Activated CD8-positive, alpha-beta memory T cell treated with anti-CD3 and anti-CD28 coated beads for 1 hour (primary cell): ENCODE measurements around the gene LHFPL2.
"Not testable (repeated sequence)": the region's sequence is repeated elsewhere in the genome, so short reads cannot be mapped to it uniquely, and the experiment has no call there.

Experiments used
- DNase-seq, 2 donors: peaks; one replicate each; pipeline ENCODE4 v3.0.0-alpha.2; 2020; ENCODE audit warnings: low read depth in 1 of 2; ENCODE audit errors: extremely low read depth in 1 of 2

Gene LHFPL2

DNA sequence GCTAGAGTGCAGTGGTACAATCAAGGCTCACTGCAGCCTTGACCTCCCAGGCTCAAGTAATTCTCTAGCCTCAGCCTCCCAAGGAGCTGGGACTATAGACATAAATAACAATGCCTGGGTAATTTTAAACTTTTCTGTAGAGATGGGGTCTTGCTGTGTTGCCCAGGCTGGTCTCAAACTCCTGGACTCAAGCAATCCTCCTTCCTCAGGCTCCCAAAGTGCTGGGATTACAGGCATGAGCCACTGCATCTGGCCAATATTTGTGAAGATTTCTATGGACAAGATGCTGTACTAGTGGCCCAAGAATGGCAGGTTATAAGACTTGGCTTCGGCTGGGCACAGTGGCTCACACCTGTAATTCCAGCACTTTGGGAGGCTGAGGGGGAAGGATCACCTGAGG lies 18.4 kb upstream of the LHFPL2 start:
- not testable (repeated sequence) for DNase-seq

- no peak for DNase-seq
Observed at GRCh38 chr5:78666041-78666444, 17.5 kb upstream of the LHFPL2 start.

- no peak for DNase-seq
Observed at GRCh38 chr5:78665534-78665933, 17.0 kb upstream of the LHFPL2 start.

DNA sequence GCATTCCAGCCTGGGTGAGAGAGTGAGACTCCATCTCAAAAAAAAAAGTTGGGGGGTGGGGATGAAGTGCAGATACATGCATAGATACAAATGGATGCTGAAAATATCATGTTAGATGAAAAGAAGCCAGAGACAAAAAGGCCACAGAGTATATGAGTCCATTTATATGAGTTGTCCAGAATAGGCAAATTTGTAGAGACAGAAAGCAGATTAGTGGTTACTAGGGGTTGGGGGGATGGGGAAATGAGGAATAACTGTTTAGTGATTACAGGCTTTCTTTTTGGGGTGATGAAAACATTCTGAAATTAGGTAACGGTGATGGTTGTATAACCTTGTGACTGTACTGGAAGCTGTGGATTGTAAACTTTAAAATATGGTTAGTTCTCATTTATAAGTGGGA lies 13.8 kb upstream of the LHFPL2 start:
- no peak for DNase-seq

DNA sequence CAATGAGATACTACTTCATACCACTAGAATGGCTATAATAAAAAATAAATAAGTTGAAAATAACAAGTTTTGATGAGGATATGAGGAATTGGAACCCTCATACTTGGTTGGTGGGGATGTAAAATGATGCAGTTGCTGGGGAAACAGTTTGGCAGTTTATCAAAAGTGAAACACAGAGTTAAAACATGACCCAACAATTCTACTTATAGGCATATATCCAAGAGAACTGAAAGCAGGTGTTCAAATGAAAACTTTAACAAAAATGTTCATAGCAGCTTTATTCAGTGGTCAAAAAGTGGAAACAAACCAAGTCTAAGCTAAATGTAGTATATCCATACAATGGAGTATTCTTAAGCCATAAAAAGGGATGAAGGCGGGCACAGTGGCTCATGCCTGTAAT lies 13.1 kb upstream of the LHFPL2 start:
- no peak for DNase-seq

- no peak for DNase-seq
Observed at GRCh38 chr5:78661044-78661443, 12.5 kb upstream of the LHFPL2 start.

GRCh38 chr5:78660401-78660800 lies 11.8 kb upstream of the LHFPL2 start:
- DNase-seq: no peak

DNA sequence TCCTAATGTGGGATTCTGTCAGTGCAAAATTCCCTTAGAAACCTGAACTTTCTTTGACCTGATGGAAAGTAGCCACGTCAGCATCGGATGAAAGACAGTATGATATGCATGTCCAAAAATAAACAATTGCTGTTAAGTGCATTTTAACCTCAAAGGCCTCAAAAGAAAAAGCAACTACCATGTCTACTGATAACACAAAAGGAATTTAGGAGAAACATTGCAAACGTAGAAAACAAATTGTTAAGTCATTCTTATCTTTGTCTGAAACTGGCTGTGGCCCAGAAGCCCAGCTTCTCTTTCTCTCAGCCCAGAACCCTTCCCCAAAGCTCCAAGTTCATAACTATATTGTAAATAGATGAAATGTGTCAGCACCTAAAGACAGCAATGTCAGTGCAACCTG lies 11.1 kb upstream of the LHFPL2 start:
- DNase-seq: no peak

- DNase-seq: no peak
Observed at GRCh38 chr5:78659114-78659513, 10.5 kb upstream of the LHFPL2 start.

DNA sequence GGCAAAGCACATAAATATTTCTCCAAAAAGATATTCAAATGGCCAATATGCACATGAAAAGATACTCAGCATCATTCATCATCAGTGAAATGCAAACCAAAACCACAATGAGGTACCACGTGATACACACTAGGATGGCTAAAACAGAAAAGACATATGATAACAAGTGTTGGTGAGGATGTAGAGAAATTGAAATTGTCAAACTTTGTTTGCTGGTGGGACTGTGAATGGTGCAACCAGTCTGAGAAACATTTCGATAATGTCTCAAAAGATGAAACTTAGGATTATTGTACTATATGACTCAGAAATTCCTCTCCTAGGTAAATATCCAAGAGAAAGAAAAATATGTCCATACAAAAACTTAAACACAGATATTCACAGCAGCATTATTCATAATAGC lies 8.6 kb upstream of the LHFPL2 start:
- DNase-seq: no peak

GRCh38 chr5:78655746-78656290 lies 7.2 kb upstream of the LHFPL2 start:
- no peak for DNase-seq

- DNase-seq: no peak
Observed at GRCh38 chr5:78654386-78654785, 5.8 kb upstream of the LHFPL2 start.

DNA sequence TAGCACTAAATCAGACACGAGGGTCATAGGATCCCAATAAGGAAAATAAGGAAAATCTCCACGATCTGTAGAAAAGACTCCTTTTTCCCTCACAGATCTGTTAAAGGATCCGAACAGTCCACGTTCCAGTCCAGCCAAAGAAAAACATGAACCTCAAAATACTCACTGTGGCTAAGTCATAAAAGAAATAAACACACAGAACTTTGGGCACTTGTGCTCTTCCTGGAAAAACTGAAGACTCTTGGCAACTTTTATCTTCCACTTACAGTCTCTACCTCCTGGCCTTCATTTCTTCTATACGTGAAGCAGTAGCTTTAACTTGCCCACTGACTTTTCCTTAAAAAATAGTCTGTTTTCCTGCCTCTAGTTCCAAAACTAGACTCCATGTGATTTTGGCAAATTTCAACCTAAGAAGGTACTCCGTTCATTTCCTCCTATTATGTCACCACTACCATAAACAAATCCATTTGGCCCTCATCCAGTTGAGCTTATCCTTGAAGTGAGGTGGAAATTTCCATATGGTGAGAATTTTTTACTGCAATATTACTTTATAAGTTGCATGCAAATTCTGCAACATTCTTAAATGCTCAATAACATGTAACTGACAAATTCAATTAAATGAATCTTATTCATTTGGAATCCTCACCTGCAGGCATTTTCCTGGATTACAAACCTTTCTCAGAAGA lies 5.3 kb upstream of the LHFPL2 start:
- no peak for DNase-seq

GRCh38 chr5:78653031-78653430 lies 4.5 kb upstream of the LHFPL2 start:
- no peak for DNase-seq

DNA sequence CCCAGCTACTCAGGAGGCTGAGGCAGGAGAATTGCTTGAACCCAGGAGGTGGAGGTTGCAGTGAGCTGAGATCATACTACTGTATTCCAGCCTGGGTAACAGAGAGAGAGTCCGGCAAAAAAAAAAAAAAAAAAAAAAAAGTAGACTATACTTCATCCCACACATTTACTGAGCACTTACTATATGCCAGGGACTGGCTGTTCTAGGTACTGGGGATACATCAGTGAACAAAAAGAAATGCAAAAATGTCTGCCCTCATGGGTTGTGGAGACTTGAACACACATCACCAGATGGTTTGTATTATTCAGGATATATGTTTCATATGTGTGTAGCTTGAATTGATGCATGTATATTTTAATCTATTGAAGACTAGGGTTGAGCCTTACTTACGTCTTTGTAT lies 2.9 kb upstream of the LHFPL2 start:
- DNase-seq: no peak

DNA sequence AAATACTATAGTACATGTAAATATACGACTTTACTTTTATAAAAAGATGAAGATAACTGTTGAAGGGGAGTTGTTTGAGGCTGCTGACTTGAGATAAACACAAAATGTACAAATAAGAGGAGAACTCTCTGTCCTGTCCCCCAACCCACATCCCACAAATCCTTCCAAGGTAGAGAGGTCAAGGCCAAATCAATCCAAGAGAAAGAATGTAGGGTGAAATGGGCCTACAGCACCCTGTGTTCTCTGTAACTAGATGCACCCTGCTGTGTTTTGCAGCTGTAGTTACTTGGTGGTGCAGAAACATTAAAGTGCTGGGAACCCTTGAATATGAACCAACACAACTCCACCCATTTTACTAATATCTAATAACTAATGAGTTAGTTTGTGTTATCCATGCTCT lies 2.0 kb upstream of the LHFPL2 start:
- no peak for DNase-seq

GRCh38 chr5:78649861-78650496 lies 1.4 kb upstream of the LHFPL2 start:
- no peak for DNase-seq

GRCh38 chr5:78649211-78649695 lies 681 bp upstream of the LHFPL2 start:
- no peak for DNase-seq

DNA sequence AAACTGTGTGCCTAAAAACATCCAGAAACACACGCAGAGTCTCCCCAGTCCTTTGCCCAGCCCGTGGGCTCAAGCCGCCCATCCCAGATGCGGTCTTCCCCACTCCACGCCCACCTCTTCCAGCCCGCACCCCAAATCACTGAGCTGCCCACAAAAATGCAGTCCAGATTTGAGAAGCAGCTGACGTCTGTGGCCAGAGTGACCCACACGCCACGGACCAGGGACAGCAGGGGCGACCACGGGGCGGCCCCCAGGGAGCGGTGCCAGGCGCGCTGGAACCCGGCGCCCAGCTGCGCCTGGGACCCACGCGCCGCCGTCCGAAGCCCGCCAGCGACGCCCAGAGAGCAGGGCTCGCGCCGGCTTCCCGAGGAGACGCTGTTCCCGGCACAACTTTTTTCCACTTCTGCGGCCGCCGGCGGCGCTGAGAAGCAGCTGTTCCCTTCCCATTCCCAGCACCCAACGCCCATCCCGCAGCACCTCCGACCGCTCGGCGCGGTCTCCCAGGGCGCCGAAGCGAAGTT lies 674 bp downstream of the LHFPL2 start:
- no peak for DNase-seq

DNA sequence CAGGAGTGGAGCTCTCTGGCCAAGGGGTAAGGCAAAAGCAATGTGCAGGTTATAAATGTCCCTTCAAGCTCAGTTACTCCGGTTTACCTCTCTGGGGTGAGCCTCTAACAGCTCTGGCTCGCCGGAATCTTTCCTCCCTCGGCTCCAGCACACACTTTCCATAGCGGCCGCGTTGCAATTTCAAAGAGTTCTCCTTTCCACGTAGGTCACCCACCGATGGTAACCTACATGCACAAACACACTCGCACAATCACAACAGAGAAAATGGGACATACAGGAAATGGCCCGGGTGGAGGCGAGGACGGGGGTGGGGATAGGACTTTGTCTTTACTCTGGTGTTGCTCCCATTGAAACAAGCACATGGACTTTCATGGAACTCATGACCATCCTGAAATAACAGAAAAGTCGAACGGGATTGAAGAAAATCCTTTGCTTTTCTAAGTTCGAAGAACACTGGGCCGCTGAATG lies 1.2 kb downstream of the LHFPL2 start:
- no peak for DNase-seq

GRCh38 chr5:78644741-78645300 lies 3.8 kb downstream of the LHFPL2 start:
- no peak for DNase-seq

- no peak for DNase-seq
Observed at GRCh38 chr5:78644129-78644528, 4.4 kb downstream of the LHFPL2 start.
